ENCODE measurements around the gene SYNM.
"Not testable (repeated sequence)": the region's sequence is repeated elsewhere in the genome, so short reads cannot be mapped to it uniquely, and the experiment has no call there.

Gene SYNM

GRCh38 chr15:99059010-99059981, 45.6 kb upstream of the SYNM start:
- CTCF ChIA-PET, result interaction anchor here (0.8 to 9.8 kb wide), 18 partner anchors 8 to 280 kb away, joined by 3 to 81 read pairs (median 5); no protein-coding TSS in a partner anchor
- POLR2A ChIA-PET, result interaction anchor here (0.6 kb wide), 1 partner anchor 122 kb away, joined by 4 read pairs; no protein-coding TSS in a partner anchor
- peak; percentile 93 for TF ChIP-seq CTCF (IDR thresholded peaks at IDR 0.05; ENCODE audit: control extremely low read depth, extremely low read depth, low read depth, missing control alignments)
- peak; percentile 85 for DNase-seq (ENCODE audit: extremely low spot score)

GRCh38 chr15:99060186-99060585, 44.7 kb upstream of the SYNM start:
- CTCF ChIA-PET, result interaction anchor here (1.1 to 9.8 kb wide), 6 partner anchors 8 to 281 kb away, joined by 3 to 81 read pairs (median 10); no protein-coding TSS in a partner anchor
- DNase-seq (ENCODE audit: extremely low spot score); POLR2A ChIA-PET: not testable (repeated sequence)

GRCh38 chr15:99062226-99062625, 42.7 kb upstream of the SYNM start:
- no peak for DNase-seq (ENCODE audit: extremely low spot score)
- ChIA-PET POLR2A (no interaction called here), CTCF (interaction anchor here (0.8 to 9.8 kb wide), 5 partner anchors 13 to 543 kb away, joined by 3 to 81 read pairs (median 4); no protein-coding TSS in a partner anchor)
- no peak for TF ChIP-seq CTCF (IDR thresholded peaks at IDR 0.05; ENCODE audit: control extremely low read depth, extremely low read depth, low read depth, missing control alignments)

- no peak for DNase-seq (ENCODE audit: extremely low spot score)
- ChIA-PET CTCF (interaction anchor here (0.9 to 3.5 kb wide), 7 partner anchors 8 to 408 kb away, joined by 3 to 17 read pairs (median 6); no protein-coding TSS in a partner anchor), POLR2A (no interaction called here)
- TF ChIP-seq CTCF (IDR thresholded peaks at IDR 0.05; ENCODE audit: control extremely low read depth, extremely low read depth, low read depth, missing control alignments), result no peak
Observed at GRCh38 chr15:99068186-99068585, 36.7 kb upstream of the SYNM start.

GRCh38 chr15:99070208-99070607, 34.7 kb upstream of the SYNM start:
- no peak for DNase-seq (ENCODE audit: extremely low spot score)
- ChIA-PET CTCF (interaction anchor here (1.1 to 2.4 kb wide), 2 partner anchors 11 to 291 kb away, joined by 6 to 9 read pairs; no protein-coding TSS in a partner anchor), POLR2A (no interaction called here)
- no peak for TF ChIP-seq CTCF (IDR thresholded peaks at IDR 0.05; ENCODE audit: control extremely low read depth, extremely low read depth, low read depth, missing control alignments)

GRCh38 chr15:99071091-99071680, 33.7 kb upstream of the SYNM start:
- ChIA-PET CTCF (interaction anchor here (1.1 kb wide), 1 partner anchor 12 kb away, joined by 6 read pairs; no protein-coding TSS in a partner anchor), POLR2A (no interaction called here)
- no peak for DNase-seq (ENCODE audit: extremely low spot score)
- TF ChIP-seq CTCF (IDR thresholded peaks at IDR 0.05; ENCODE audit: control extremely low read depth, extremely low read depth, low read depth, missing control alignments), result no peak
